Middle frontal gyrus (tissue), 1 donor: ENCODE data around the gene CNTN5.

Source experiments
- DNase-seq: peaks from one replicate; pipeline ENCODE4 v3.0.0-alpha.2; 2015; ENCODE audit warnings: low spot score; ENCODE audit errors: extremely low spot score

The CNTN5 gene

GRCh38 chr11:100061006-100061405 is 1040.3 kb downstream of the CNTN5 start:
- DNase-seq: no peak

- DNase-seq: peak; percentile 8
These were observed 1045.7 kb downstream of the CNTN5 start for GRCh38 chr11:100066399-100066798.

GRCh38 chr11:100068116-100068515 is 1047.4 kb downstream of the CNTN5 start:
- no peak for DNase-seq

GRCh38 chr11:100072131-100072530 is 1051.4 kb downstream of the CNTN5 start:
- DNase-seq: no peak

- DNase-seq: no peak
These were observed 1059.6 kb downstream of the CNTN5 start for GRCh38 chr11:100080381-100080780.

GRCh38 chr11:100080821-100081220 is 1060.1 kb downstream of the CNTN5 start:
- no peak for DNase-seq

GRCh38 chr11:100093698-100094097 is 1072.9 kb downstream of the CNTN5 start:
- DNase-seq: no peak

GRCh38 chr11:100094121-100094865 is 1073.5 kb downstream of the CNTN5 start:
- DNase-seq: no peak

GRCh38 chr11:100095809-100096208 is 1075.1 kb downstream of the CNTN5 start:
- DNase-seq: no peak

- DNase-seq: no peak
These were observed 1077.8 kb downstream of the CNTN5 start for GRCh38 chr11:100098560-100098959.

- no peak for DNase-seq
These were observed 1084.7 kb downstream of the CNTN5 start for GRCh38 chr11:100105255-100105981.

- DNase-seq: no peak
These were observed 1085.2 kb downstream of the CNTN5 start for GRCh38 chr11:100105982-100106358.

- DNase-seq: no peak
These were observed 1098.4 kb downstream of the CNTN5 start for GRCh38 chr11:100119176-100119575.

- DNase-seq: no peak
These were observed 1112.4 kb downstream of the CNTN5 start for GRCh38 chr11:100133114-100133513.

GRCh38 chr11:100141201-100141600 is 1120.5 kb downstream of the CNTN5 start:
- no peak for DNase-seq

- DNase-seq: no peak
These were observed 1131.2 kb downstream of the CNTN5 start for GRCh38 chr11:100151944-100152343.

- DNase-seq: no peak
These were observed 1132.0 kb downstream of the CNTN5 start for GRCh38 chr11:100152766-100153165.

- DNase-seq: no peak
These were observed 1142.7 kb downstream of the CNTN5 start for GRCh38 chr11:100163471-100163870.

GRCh38 chr11:100174881-100175280 is 1154.1 kb downstream of the CNTN5 start:
- DNase-seq: no peak

- DNase-seq: no peak
These were observed 1155.7 kb downstream of the CNTN5 start for GRCh38 chr11:100176456-100176855.

GRCh38 chr11:100177651-100178050 is 1156.9 kb downstream of the CNTN5 start:
- DNase-seq: no peak

- DNase-seq: no peak
These were observed 1161.6 kb downstream of the CNTN5 start for GRCh38 chr11:100182350-100182749.

GRCh38 chr11:100182927-100183326 is 1162.2 kb downstream of the CNTN5 start:
- no peak for DNase-seq
